Measurements from ENCODE around the gene YJU2.
"Not testable (repeated sequence)": the region's sequence is repeated elsewhere in the genome, so short reads cannot be mapped to it uniquely, and the experiment has no call there.

Gene YJU2

GRCh38 chr19:4229179-4229931, 17.5 kb upstream of the YJU2 start, which contains the start of gene EBI3:
Gene EBI3 (plus strand): TSS chr19:4229523. CDS start chr19:4229551, 28 bp downstream.
- no peak for DNase-seq (ENCODE audit: low spot score)

DNA sequence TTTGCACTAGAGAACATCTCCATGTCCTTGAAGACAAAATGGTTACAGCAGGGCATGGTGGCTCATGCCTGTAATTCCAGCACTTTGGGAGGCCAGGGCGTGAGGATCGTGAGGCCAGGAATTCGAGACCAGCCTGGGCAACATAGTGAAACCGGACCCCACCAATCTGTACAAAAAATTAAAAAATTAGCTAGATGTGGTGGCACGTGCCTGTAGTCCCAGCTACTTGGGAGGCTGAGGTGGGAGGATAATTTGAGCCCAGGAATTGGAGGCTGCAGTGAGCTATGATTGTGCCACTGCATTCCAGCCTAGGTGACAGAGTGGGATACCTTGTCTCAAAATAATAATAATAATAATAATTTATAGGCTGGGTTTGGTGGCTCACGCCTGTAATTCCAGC, 16.6 kb upstream of the YJU2 start:
- not testable (repeated sequence) for DNase-seq (ENCODE audit: low spot score)

GRCh38 chr19:4231521-4231920, 15.4 kb upstream of the YJU2 start:
- DNase-seq (ENCODE audit: low spot score), result not testable (repeated sequence)

DNA sequence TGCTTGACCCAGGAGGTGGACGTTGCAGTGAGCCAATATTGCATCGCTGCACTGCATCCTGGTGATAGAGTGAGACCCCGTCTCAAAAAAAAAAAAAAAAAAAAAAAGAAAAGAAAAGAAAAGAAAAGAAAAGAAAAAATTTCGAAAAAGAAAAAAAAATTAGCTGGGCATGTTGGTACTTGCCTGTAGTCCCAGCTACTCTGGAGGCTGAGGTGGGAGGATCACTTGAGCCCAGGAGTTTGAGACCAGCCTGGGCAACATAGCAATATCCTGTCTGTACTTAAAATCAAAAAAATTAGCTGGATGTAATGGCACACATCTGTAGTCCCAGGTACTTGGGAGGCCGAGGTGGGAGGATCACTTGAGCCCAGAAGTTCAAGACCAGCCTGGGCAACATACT, 14.7 kb upstream of the YJU2 start:
- DNase-seq (ENCODE audit: low spot score), result not testable (repeated sequence)

DNA sequence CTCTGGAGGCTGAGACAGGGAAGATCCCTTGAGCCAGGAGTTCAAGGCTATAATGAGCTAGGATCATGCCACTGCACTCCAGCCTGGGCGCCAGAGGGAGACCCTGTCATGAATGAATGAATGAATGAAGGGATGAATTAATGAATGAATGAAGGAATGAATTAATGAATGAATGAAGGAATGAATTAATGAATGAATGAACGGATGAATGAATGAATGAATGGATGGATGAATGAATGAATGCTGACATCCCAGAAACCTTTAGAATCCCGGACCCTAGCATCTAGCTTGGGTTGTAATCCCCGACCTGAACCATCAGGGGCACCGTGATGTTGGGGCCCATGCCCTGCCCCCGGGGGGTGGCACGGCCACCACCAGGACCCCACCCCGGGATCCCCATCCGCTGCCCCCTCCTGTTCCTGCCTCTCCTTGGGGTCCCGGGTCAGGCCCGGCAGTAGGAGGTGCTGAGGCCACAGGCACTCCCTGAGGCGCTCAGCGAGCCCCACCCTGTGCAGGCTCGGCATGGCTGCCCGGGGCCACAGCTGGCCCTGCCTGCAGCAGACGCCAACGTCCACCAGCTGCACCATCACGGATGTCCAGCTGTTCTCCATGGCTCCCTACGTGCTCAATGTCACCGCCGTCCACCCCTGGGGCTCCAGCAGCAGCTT, 14.1 kb upstream of the YJU2 start:
- no peak for DNase-seq (ENCODE audit: low spot score)

DNA sequence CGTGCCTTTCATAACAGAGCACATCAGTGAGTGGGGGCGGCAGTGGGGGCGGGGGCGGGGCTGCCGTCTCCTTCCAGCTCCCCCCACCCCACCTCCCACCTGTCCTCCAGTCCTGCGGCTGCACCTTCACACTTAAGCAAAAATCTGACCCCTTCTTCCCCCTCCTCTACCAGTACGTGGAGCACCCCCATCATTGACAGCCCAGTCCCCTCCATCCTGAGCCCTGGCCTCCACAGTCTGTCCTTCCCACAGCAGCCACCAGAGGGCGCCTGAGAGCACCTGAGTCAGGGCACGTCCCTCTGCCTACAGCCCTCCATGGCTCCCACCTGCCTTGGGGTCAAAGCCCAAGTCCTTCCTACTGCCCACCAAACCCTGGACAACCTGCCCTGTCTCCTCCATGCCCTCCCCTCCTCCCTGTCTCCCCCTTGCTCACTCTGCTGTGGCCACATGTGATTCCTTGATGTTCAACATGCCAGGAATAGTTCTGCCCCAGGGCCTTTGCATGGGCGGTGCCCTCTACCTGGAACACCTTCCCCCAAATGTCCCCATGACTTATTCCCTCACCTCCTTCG, 13.5 kb upstream of the YJU2 start:
- DNase-seq (ENCODE audit: low spot score), result peak; percentile 34

DNA sequence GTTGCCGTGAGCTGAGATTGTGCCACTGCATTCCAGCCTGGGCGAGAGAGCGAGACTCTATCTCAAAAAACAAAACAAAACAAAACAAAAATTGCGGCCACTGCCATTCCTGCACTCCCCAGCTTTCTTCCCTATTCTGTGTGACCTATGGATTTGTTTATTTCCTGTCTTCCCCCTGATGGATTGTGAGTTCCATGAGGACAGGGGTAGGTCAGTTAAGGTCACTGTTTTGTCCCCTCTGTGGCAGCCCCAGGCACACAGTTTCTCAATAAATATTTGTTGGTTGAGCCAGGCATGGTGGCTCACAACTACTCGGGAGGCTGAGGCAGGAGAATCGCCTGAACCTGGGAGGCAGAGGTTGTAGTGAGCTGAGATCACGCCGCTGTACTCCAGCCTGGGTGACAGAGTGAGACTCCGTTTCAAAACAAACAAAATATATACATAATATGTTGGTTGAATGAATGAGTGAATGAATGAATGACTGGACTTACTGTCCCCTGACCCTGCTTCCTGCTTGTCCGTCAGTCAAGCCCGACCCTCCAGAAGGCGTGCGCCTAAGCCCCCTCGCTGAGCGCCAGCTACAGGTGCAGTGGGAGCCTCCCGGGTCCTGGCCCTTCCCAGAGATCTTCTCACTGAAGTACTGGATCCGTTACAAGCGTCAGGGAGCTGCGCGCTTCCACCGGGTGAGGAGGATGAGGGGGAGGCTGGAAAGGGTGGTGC, 12.6 kb upstream of the YJU2 start:
- DNase-seq (ENCODE audit: low spot score), result no peak

GRCh38 chr19:4234862-4235201, 12.0 kb upstream of the YJU2 start:
- no peak for DNase-seq (ENCODE audit: low spot score)

- not testable (repeated sequence) for DNase-seq (ENCODE audit: low spot score)
These were observed 9.4 kb upstream of the YJU2 start for GRCh38 chr19:4237510-4237909.

DNA sequence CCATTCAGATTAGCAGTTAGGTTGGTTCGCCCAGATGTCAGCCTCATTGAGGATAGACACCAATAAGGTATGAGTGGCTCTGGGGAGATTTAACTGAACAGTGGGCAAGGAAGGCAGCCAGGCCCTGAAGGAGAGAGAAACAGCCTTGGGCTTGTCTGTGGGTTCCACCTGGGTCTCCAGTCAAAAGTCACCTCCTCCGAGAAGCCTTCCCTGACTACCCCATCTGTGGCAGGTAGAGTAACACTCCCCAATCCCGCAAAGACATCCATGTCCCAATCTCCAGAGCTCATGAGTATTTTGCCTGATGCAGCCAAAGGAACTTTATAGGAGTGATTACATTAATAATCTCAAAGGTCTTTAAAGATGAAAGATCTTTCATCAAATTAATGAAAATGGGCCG, 8.0 kb upstream of the YJU2 start:
- no peak for DNase-seq (ENCODE audit: low spot score)

- no peak for DNase-seq (ENCODE audit: low spot score)
These were observed 5.0 kb upstream of the YJU2 start for GRCh38 chr19:4241824-4242430.

GRCh38 chr19:4245938-4246337, 942 bp upstream of the YJU2 start:
- DNase-seq (ENCODE audit: low spot score), result not testable (repeated sequence)

DNA sequence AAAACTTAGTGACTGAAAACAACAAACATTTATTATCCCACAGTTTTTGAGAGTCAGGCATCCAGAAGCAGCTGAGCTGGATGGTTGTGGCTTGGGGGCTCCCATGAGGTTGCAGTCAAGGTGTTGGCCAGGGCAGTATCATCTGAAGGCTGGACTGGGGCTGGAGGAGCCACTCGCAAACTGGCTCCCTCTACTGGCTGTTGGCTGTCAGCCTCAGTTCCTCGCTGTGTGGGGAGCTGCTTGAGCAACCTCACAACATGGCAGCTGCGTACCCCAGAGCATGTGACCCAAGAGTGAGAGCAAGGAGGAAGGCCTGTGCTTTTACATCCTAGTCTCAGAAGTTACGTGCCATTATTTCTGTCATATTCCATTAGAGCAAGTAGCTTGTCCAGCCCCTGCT, 9.7 kb downstream of the YJU2 start:
- DNase-seq (ENCODE audit: low spot score), result no peak

GRCh38 chr19:4257025-4257424, 10.1 kb downstream of the YJU2 start:
- no peak for DNase-seq (ENCODE audit: low spot score)

- DNase-seq (ENCODE audit: low spot score), result no peak
These were observed 11.3 kb downstream of the YJU2 start for GRCh38 chr19:4258181-4258580.

- no peak for DNase-seq (ENCODE audit: low spot score)
These were observed 13.8 kb downstream of the YJU2 start for GRCh38 chr19:4260613-4261191.

DNA sequence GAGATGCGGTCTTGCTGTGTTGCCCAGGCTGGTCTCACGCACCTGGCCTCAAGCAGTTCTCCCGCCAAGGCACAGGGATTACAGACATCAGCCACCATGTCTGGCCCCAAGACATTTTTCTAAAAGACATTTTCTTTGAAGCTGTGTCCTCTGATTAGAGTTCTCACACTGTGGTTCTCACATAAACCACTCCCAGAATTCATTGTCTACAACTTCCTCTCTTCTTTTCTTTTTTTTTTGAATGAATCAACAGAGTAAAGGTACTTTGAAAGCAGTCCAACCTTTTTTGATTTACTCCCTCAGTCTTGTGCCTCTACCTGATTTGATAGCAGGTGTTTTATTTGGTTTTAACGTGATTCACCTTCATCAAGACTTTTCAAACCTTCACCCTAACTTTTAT, 17.9 kb downstream of the YJU2 start:
- no peak for DNase-seq (ENCODE audit: low spot score)

DNA sequence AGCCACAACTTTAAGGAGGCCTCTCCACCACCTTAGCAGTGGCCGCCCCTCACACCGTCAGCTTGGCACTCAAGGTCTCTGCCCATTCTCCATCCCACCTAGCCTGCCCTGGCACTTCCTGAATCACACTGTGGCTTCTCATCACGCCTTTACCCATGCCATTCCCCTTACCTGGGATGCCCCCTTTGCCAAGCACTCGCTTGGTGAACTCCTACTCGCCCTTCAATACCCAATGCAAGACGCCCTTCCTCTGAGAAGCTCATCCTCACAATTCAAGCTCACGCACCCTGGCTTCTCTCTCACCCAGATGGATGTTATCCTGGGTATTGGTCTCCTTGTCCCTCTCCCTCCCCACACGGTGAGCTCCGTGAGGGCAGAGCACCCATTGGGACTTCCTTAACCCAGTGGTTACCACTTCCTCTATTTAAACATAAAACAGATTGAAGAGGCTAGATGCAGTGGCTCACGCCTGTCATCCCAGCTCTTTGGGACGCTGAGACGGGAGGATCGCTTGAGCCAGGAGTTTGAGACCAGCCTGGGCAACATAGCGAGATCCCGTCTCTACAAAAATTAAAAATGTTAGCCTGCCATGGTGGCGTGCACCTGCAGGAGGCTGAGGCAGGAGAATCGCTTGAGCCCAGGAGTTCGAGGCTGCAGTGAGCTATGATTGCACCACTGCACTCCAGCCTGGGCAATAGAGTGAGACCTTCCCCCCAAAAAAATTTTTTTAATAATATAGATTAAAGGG, 19.5 kb downstream of the YJU2 start:
- no peak for DNase-seq (ENCODE audit: low spot score)

GRCh38 chr19:4267101-4267900, 20.4 kb downstream of the YJU2 start:
- peak; percentile 42 for DNase-seq (ENCODE audit: low spot score)

Measured in LoVo (cell line).